HepG2 (cell line): Measurements from ENCODE around the gene PLA1A. TPM values are rescaled to one million over a fixed set of nuclear protein-coding genes. Genes with fewer than 3 reads are reported as not detected.

Experiments
- AFF4 ChIP-seq: sonication (generic); formaldehyde crosslinking; IDR thresholded peaks from 2 replicates; pipeline ENCODE4 v1.4.0; 2020; ENCODE audit warnings: missing genetic modification reagents
- KAT2B ChIP-seq: fragments of 150-350 bp; IDR thresholded peaks from 2 replicates; pipeline ENCODE4 v1.6.1; 2014; ENCODE audit warnings: low read depth, low read length, borderline replicate concordance
- PRDM10 ChIP-seq: sonication (generic); formaldehyde crosslinking; IDR thresholded peaks from 2 replicates; pipeline ENCODE4 v1.4.0; 2020; ENCODE audit warnings: low read depth, missing genetic modification reagents
- ZBTB46 ChIP-seq: sonication (generic); formaldehyde crosslinking; IDR thresholded peaks from 2 replicates; pipeline ENCODE4 v1.4.0; 2020; ENCODE audit warnings: mild to moderate bottlenecking, missing genetic modification reagents, borderline replicate concordance
- ZNF318 ChIP-seq: sonication (generic); formaldehyde crosslinking; IDR thresholded peaks from 2 replicates; pipeline ENCODE4 v1.4.0; 2020; ENCODE audit warnings: mild to moderate bottlenecking, missing genetic modification reagents
- ZNF558 ChIP-seq: sonication (generic); formaldehyde crosslinking; IDR thresholded peaks from 2 replicates; pipeline ENCODE4 v1.9.0; 2022; ENCODE audit warnings: mild to moderate bottlenecking, missing genetic modification reagents, borderline replicate concordance
- ZNF614 ChIP-seq: IDR thresholded peaks from 2 replicates; pipeline ENCODE4 v1.6.1; 2018; ENCODE audit warnings: missing biosample characterization, missing genetic modification reagents, inconsistent platforms, borderline replicate concordance
- polyA plus RNA-seq, 8 experiments: library from polyadenylated mRNA; depleted of rRNA in 3 of 8; stranded (reverse) in 7 of 8; unstranded in 1 of 8; fragments of >200 nt; fragmentation: Illumina TruSeq in 4 of 8; extraction: Trizol in 4 of 8; gene quantifications; 2 replicates each; pipeline versions ENCODE4 v1.2.1 to v1.2.3, GENCODE V29; 2011 to 2016; ENCODE audit warnings: low read depth in 4 of 8, missing spikeins in 1 of 8, mixed read lengths in 1 of 8; ENCODE audit not compliant: insufficient read depth in 1 of 8
- total RNA-seq, 5 experiments: library from RNA; depleted of rRNA; stranded (reverse); fragments of >200 nt; fragmentation: Illumina TruSeq; extraction: Trizol; gene quantifications; 2 replicates each; pipeline ENCODE4 v1.2.3, GENCODE V29; 2016; ENCODE audit warnings: low read depth in 1 of 5

The PLA1A gene
- total and polyA plus RNA-seq, 2 of the 13 experiments (the other 11 are each of a cell fraction or from before 2014, with no cell fraction given), result 0.11 to 0.18 TPM

GRCh38 chr3:119676771-119677640 lies 79.3 kb downstream of the PLA1A start, which contains the start of gene COX17 (continued):
- TF ChIP-seq PRDM10 (CRISPR knock-in tag) (0 out of 2 replicates have a peak, but pooled peaks have one; percentile 31), ZNF614 (peak; percentile 39; the same call in 1 of the 2 replicates), AFF4 (CRISPR knock-in tag) (no peak), KAT2B (no peak), ZBTB46 (CRISPR knock-in tag) (no peak), ZNF558 (CRISPR knock-in tag) (peak; percentile 49; the same call in 1 of the 2 replicates), ZNF318 (CRISPR knock-in tag) (no peak)
